ENCODE measurements around the gene CNN1.

CNN1 gene

DNA sequence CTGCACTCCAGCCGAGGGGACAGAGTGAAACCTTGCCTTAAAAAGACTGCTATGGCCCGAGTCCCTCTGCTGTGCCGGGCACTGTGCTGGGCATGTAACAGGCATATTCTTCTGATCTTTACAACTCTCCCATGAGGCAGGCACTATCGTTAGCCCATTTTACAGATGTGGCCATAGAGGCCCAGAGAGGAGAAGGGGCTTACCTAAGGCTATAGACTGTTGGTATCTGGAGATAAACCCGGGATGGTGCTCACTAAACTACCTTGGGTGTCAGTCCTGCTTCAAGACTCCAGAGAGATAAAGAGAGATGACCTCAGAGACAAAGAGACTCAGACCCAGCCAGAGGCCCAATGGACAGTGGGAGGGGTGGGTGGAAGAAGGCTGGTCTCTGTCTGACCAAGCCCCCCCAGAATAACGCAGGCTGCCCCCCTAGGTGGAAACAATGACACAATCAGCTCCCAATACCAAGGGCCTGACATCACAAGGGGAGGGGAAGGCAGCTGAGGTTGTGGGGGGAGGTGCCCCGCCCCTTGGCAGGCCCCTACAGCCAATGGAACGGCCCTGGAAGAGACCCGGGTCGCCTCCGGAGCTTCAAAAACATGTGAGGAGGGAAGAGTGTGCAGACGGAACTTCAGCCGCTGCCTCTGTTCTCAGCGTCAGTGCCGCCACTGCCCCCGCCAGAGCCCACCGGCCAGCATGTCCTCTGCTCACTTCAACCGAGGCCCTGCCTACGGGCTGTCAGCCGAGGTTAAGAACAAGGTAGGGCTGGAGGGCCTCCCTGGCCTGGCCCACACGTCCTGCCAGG lies at the start of gene CNN1:
Gene CNN1, plus strand, starts transcription at position 620 of the 805 bp plus-strand sequence. Its CDS starts 77 bp downstream, at position 697.
- DNase-seq (ENCODE audit: low read depth), result peak; percentile 19

DNA sequence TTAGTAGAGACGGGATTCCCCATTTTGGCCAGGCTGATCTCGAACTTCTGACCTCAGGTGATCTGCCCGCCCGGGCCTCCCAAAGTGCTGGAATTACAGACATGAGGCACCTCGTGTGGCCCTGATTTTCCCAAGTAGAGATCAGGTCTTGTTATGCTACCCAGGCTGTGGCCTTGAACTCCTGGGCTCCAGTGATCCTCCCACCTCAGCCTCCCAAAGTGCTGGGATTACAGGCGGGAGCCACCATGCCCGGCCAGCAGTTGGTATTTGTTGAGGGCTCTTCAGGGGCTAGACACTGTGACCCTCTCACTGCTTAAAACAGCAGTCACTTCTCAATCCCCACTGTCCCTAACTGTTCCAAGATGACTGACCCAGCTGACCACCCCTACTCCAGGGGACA lies 49.3 kb upstream of the CNN1 start:
- DNase-seq (ENCODE audit: low read depth), result no peak

DNA sequence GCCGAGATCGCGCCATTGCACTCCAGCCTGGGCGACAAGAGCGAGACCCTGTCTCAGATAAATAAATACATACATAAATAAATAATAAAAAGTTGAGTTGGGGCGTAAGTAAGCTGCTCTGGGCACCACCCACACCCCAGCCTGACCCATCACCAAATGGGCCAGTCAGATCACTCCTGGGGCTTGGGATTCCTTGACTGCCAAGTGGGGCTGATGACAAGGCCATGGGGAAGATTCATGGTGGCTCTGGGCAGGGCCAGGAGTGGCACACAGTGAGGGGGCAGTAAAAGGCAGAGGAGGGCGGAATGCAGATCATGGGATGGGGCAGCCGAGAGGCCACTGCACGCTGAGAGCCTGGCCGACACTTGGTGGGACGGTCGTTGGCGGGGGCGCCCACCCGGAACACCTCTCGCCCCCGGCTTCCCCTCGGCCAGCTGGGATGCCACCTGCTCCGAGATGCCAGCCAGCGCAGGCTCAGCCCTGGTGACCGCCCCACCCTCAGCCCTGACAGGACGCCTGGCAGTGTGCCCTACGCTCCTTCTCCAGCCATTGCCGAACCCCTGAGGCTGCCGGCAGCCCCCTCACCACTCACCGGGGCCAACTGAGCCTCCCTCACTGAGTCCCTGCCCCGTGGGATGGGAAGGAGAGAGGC lies 43.9 kb upstream of the CNN1 start:
- DNase-seq (ENCODE audit: low read depth), result no peak

DNA sequence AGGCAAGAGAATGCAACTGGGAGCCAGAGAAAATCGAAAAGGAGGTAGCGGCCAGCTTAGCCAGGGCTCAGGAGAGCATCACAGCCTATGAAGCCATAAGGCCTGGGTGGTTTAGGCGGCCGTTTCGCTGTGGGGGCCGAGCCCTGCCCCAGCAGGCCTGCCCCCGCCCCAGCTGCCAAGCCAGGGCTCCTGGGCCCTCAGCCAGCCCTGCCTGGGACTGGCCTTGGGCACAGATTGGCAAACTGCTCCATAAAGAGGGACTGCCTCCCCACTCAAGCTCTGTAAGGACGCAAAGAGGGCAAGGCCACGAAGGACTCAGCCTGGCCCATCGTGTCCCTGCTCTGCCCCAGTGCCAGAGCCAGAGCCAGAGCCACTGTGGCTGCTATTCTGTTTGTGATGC lies 43.2 kb upstream of the CNN1 start:
- DNase-seq (ENCODE audit: low read depth), result no peak

DNA sequence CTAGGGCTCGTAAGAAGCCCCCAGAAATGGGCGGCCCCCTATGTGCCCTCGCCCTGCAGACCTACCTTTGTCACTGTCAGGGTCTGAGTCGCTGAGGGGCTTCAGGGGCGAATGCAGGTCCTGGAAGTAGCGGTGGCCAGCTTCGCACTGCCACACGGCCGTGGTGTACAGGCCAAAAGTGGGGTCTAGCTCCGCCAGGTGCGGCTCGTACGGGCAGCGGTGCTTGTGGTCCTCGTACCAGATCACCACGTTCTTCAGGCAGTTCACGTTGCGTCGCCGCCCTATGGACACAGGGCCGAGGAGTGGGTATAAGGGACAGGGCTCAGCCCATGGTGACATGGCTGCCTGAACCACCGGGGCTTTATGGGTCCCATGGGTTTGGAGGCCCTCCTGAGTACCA lies 42.8 kb upstream of the CNN1 start:
- DNase-seq (ENCODE audit: low read depth), result no peak

DNA sequence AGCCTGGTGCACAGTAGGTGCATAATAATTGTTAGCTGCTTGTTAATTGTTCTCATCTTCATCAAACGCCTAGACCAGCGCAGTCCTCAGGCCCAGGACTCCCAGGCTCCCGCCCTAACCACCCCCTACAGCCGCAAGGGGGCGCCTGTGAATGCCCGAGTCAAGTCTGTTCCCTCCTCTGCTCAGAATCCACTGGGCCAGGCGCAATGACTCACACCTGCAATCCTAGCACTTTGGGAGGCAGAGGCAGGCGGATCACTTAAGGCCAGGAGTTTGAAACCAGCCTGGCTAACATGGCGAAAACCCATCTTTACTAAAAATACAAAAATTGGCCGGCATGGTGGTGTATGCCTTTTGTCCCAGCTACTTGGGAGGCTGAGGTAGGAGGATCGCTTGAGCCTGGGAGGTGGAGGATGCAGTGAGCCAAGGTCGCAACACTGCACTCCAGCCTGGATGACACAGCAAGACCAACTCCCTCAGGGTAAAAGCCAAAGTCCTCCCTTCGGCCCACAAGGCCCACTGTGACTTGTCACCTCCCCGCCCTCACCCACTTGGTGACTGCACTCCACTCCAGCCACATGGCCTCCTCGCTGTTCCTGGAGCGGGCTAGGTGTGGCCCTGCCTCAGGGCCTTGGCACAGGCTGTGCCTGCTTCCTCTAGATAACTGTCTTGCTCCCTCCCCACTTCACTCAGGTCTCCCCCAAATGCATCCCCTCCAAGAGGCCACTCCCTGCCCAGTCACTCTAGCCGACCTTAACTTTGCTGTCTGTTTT lies 42.1 kb upstream of the CNN1 start:
- DNase-seq (ENCODE audit: low read depth), result peak; percentile 71

DNA sequence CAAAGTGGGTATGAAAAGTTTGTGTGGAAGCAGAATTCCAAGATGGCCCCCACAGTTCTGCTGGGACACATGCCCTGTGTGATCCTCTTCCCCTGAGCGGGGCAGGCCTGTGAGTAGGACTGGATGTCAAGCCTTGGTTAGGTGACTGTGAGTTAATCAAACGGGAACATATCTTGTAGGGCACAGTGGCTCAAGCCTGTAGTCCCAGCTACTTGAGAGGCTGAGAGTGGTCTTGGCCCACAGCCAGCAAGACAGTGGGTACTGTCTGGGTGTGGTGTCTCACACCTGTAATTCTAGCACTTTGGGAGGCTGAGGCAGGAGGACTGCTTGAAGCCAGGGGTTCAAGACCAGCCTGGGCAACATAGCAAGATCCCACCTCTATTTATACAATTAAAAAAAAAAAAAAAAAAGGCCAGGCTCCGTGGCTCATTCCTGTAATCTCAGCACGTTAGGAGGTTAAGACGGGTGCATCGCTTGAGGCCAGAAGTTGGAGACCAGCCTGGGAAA lies 39.4 kb upstream of the CNN1 start:
- DNase-seq (ENCODE audit: low read depth), result no peak

DNA sequence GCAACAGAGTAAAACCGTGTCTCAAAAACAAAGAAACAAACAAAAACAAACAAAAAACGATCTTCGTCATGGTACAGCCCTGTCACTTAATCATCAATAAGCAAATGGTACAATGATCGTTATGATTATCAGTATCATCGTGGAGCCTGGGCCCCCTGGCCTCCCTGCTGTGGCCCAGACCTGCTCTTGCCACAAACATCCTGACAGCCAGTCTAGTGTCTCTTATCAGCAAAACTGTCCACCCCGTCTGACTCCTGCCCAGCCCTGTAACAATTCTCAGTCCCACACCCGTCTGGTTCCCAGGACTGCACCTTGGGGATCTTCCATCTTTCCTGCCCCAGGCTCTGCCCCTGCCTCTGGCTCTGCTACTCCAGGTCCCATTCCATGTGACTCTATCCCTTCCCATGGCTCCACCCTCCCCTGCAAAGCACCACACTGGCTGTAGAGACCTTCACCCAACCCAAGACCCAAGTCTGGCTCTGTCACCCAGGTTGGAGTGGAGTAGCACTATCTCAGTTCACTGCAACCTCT lies 38.7 kb upstream of the CNN1 start:
- DNase-seq (ENCODE audit: low read depth), result no peak

DNA sequence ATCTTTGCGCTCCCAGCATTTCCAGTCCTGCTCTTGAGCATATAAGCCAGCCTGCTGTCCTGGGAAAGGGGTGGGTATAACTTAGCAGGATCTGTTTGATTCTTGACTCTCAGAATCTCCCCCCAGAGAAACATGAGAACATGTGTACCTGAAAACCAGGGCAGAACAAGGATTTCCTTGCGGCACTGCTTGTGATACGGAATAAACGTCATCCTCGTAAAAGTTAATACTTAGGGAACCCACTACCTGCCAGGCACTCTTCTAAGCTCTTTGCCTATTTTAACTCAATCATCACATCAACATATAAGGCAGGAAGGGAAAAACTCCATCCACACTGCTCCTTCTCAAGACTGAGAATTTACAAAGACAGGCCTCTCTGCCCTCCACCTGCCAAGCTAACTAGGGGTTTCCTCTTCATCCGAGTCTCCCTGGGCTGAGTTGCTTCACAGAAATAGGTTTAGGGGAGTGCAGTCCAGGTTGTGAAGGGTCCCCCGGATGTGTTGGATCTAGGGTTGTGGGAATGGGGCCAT lies 34.1 kb upstream of the CNN1 start:
- no peak for DNase-seq (ENCODE audit: low read depth)

DNA sequence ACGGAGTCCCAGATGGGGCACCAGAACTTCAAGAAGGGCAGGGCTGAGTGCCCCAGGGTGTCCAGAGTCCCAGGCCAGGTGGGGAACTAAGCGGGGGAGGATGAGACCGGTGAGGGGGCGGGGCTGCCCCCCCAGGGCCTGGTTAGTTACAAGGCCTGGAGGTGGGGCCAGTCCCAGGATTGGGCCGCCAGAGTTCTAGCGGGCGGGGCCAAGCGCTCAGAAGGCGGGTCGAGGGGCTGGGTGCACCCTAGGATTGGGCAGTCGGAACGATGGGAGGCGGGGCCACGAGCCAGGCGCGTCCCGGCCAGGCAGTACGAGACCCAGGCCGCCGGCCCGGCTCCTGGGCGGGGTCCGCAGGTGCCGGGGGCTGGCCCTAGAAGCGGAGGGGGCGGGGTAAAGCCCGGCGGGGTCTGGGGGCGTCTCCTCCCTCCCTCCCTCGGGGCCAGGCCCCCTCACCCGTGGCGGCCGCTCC lies 33.6 kb upstream of the CNN1 start:
- peak; percentile 95 for DNase-seq (ENCODE audit: low read depth)

DNA sequence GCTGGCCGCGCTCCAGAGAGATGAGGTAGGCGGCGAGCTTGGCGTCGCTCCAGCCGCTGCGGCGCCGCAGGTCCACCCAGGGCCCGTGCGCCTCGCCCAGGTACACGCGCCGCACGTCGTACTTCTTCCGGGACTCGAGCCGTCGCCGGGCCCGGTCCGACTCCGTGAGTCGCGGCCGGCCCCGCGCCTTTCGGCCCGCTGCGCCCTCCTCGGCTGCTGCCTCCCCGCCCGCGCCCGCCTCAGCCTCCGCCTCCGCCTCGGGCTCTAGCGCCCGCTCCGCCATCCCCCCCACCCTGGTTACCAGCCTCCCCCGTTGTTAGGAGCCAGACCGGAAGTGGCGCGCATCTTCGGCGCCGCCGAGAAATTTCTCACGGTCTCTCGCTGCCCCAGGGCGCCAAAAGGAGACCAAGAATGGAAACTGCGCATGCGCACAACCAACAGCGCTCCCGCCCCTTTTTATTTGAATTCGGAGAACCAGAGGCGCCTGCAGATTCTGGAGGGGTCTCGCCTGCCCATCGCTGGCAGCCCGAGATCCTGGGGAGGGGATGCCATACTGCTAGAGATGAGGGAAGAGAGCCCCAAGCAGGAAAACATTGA lies 33.0 kb upstream of the CNN1 start, which contains the start of gene ZNF653:
Gene ZNF653, minus strand, starts transcription at position 336 of the 597 bp plus-strand sequence. Its CDS starts 53 bp downstream, at position 283.
- peak; percentile 89 for DNase-seq (ENCODE audit: low read depth)

DNA sequence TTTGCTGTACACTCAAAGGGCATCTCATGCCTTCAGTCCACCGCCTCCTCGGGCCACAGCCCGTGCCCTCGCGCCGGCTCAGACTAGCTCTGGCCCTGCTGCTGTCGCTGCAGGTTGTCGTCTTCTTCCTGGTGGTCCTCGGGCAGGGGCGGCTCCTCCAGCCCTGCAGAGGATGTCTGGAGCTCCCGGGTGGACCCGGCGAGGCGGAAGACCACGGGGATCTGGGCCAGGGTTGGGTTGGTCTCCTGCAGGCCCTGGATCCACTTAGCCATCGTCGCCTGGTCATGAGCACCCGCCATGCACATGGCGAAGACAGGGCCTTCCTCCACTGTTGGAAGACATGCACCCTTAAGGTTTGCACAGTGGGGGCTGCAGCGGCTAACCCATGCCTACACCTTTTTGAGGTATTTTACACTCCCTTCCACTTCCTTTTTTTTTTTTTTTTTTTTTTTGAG lies 32.5 kb upstream of the CNN1 start:
- DNase-seq (ENCODE audit: low read depth), result no peak

DNA sequence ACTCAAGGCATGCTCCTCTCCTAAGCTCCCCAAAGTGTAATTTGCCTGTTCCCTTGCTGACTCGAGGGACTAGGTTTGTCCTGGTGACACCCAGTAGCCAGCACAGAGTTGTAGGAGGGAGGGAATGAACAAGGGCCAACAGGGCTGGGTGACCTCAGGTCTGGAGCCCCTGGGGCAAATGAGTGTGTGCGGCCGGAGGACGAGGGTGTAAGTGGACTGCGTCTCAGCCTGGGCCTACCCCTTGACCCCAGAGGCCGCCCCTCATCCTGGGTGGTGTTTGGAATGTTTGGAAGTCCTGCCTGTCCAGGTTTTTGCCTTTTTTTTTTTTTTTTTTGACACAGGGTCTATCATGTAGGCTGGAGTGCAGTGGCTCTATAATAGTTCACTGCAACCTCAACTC lies 31.7 kb upstream of the CNN1 start:
- DNase-seq (ENCODE audit: low read depth), result no peak

DNA sequence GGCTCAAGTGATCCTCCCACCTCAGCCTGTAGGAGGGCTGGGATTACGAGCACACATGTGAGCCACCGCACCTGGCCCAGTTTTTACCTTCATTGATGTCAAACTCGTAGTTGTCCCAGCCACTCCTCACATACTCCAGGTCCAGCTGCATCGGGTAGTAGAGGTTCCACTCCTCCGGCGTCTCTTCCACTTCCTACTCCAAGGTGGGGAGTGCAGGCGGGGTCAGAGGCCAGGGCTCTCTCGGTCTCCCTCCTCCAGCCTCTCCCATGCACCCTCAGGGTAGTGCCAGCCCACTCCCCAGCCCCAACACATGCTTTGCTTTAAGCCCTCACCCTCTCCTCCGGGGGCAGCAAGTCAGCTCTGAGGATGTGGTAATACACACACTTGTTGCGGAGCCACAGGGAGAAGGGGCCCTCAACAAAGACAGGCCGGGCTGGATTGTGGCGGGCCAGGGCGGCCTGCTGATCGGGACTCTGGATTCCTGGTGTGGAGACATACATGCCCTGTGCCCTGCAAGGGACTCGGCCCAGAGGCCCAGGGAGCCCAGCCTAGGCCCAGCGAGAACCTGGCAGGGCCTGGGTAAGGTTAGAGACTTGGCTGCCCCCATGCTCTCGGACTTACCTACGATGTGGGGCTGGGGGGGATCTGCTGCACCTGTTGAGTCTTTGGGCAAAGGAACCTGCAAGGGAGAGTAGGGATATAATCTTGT lies 31.1 kb upstream of the CNN1 start:
- DNase-seq (ENCODE audit: low read depth), result no peak

DNA sequence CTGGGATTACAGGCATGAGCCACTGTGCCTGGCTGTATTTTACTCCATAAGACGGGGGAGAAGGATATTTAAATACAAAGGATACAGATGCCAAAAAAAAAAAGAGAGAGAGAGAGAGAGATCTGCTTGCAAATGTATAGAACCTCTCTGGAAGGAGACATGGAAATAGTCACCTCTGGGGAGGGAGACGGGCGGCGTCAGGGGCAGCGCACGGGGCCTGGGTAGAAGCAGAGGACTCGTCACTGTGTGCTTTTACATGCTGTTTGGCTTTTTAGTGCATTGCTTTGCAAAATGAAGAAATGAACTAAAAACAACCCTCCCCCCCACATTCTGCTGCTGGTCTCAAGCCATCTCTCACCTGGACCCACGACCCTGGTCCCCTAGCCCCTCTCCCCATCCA lies 28.2 kb upstream of the CNN1 start:
- DNase-seq (ENCODE audit: low read depth), result no peak

DNA sequence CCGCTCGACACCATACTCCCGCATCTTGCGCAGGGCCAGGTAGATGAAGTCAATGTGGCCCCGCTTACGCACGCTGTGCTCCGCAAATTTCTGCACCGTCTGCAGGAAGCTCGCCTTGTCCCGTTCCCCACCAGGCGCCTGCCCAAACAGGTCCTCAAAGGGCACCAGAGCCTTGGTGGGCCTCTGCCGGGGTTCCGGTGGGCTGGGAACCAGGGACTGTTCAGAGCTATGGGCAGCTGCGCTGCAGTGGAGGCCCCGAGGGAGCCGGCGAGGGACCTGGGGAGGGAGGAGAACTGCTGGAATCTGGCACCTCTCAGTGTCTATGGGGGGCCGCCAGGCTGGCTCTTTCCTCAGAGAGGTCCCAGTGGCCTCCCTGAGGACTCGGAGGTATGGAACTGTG lies 24.7 kb upstream of the CNN1 start:
- no peak for DNase-seq (ENCODE audit: low read depth)

DNA sequence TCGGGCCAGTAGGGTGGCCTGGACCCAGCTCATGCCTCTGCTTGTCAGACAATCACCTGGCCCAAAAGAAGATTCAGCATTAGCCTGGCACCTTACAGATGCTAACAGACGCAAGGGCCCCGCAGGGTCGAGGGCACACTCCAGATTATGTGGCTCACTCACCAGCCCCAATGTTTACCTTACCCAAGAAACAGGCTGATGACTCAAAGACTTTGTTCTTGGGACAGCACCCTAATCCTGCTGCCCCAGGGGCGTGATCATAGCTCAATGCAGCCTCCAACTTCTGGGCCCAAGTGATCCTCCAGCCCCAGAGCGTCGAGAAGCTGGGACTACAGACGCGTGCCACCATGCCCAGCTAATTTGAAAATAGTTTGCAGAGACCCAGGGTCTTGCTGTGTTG lies 19.5 kb upstream of the CNN1 start:
- no peak for DNase-seq (ENCODE audit: low read depth)

DNA sequence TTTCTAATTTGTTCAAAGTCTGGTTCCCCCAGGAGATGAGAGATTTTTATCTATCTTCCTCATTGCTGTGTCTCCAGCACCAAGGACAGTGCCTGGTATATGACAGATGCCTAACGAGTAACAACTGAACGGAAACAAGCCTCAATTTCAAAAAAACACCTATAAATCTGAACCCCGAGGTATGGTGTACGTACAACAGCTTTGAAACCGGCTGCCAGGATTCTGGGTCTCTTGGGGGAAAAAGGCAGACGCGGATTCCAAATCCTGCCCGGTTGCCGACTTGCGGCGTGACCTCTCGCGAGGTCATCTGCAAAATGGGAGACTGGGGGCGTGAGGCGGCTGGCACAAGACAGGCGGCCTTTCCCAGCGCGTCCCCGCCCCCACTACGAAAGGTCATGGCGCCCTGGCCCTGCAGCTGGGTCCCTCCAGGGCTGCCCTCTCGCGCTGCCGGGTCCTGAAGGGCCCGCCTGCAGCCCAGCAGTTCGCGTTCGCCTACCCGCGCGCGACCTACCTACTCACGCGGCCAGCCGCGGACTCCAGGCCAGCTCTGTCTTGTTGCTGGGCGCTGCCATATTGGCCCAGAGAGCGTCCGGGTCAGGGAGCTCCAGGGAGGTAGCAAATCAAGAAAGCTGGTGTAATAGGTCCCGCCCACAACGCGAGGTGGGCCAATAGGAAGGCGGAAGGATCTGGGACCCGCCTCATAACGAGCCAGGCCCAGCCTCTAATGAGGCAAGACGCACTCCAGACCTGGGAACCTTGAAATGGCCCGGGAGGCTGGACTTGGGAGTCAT lies 9.9 kb upstream of the CNN1 start, which contains the start of gene ECSIT:
Gene ECSIT, minus strand, starts transcription at position 584 of the 791 bp plus-strand sequence. CDS start 9,964 bp downstream, outside the sequence.
- peak; percentile 98 for DNase-seq (ENCODE audit: low read depth)

DNA sequence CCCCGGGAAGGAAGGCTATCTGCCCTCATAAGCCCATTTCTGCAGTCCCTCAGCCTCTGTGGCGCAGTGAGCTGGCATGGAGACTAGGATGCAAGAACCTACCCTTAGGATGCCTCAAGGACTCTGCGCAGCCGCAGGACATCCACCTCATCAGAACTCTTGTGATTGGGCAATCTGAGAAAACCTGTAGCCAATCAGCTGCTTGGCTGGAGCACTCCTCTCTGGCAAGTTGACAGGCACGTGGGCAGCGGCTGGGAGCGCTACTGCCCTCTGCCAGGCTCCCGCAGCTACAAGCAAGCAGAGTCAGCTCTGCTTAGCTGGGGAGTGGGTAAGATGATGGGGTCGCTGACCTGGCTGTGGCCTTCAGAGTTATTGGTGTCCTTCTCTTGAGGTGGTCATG lies 8.2 kb upstream of the CNN1 start:
- DNase-seq (ENCODE audit: low read depth), result peak; percentile 72

DNA sequence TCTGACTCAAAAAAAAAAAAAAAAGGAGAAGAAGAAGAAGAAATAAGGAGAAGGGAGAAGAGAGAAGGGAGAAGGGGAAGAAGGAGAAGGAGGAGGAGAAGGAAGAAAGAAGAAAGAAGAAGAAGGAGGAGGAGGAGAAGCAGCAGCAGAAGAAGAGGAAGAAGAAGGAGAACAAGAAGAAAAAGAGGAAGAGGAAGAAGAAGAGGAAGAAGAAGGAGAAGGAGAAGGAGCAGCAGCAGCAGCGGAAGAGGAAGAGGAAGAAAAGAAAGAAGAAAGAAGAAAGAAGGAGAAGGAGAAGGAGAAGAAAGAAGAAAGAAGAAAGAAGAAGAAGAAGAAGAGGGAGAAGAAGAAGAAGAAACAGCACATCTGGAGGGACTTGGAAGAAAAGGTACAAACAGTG lies 4.1 kb upstream of the CNN1 start:
- no peak for DNase-seq (ENCODE audit: low read depth)
